KG1 (cell line): ENCODE results near the gene HHATL.

Experiments used
- DNase-seq: peaks from one replicate; lab custom pipeline; 2025; lab: John Stamatoyannopoulos, UW

HHATL gene

DNA sequence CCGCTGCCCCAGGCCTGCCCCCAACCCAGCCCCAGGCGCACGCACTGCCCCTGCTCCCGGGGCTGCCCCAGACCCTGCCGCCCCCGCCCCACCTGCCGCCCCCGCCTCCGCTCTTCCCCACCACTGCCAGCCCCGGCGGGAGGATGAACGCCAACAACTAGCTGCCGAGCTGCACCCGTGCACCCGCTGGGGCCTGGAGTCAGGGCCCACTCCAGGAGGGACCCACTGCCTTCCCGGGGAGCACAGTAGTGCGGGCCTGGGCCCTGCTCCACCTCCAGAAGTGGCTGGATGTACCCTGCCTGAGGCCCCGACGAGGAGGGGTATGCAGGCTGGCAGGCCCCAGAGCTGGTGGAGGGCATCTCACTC is 38.2 kb downstream of the HHATL start:
- DNase-seq, result no peak

DNA sequence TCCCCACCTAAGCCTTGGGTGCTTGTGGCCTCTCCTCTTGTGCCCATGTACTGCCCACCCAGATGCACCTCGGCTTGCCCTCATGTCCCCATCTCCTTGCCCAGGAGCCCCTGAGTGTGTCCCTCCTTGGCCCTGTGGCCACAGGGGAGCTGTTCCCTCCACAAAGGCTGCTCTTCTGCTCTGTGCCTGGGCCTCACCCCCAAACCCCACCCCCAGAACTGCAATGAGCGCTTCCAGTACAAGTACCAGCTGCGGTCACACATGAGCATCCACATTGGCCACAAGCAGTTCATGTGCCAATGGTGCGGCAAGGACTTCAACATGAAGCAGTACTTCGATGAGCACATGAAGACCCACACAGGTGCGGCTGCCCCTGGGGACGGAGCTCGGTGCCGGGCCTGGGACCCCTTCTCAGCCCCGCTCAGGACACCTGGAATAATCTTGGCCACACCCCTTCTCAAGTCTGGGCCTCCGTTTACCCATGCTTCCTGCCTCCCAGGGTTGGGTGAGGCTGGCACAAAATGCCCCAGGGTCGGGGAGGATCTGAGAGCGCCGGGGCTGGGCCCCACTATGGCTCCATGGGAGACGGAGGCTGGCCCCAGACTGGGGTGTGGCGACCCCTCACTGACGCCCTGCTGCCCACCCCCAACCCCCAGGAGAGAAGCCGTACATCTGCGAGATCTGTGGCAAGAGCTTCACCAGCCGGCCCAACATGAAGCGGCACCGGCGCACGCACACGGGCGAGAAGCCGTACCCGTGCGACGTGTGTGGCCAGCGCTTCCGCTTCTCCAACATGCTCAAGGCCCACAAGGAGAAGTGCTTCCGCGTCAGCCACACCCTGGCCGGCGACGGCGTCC is 38.8 kb downstream of the HHATL start:
- DNase-seq, result no peak

DNA sequence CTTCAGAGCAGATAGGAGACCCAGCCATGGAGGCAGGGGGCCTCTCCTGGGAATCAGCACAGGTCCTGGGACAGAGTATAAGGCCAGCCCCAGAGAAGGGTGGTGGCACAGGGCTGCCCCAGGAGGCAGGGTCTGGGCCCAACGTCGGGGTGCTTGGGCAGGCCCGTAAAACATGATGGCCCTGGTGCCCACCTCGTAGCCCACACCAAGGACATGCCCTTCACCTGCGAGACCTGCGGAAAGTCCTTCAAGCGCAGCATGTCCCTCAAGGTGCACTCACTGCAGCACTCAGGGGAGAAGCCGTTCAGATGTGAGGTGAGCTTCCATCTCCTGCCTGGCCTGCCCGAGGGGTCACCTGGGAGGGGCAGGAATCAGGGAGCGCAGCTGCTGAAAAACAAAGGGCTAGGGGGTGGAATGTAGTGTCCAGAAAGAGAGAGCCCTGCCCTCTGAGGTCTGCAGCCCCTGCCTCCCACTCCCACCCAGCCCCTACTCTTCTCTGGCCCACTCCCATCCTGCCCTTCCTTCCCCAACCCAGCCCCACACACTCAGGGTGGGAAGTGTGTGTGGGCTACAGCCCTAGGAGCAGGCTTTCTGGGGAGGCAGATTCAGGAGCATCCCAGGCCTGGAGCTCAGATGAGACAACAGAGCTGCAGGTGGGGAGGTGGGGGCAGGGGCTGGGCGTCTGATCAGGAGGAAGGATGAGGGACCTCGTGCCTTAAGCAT is 39.6 kb downstream of the HHATL start:
- no peak for DNase-seq

DNA sequence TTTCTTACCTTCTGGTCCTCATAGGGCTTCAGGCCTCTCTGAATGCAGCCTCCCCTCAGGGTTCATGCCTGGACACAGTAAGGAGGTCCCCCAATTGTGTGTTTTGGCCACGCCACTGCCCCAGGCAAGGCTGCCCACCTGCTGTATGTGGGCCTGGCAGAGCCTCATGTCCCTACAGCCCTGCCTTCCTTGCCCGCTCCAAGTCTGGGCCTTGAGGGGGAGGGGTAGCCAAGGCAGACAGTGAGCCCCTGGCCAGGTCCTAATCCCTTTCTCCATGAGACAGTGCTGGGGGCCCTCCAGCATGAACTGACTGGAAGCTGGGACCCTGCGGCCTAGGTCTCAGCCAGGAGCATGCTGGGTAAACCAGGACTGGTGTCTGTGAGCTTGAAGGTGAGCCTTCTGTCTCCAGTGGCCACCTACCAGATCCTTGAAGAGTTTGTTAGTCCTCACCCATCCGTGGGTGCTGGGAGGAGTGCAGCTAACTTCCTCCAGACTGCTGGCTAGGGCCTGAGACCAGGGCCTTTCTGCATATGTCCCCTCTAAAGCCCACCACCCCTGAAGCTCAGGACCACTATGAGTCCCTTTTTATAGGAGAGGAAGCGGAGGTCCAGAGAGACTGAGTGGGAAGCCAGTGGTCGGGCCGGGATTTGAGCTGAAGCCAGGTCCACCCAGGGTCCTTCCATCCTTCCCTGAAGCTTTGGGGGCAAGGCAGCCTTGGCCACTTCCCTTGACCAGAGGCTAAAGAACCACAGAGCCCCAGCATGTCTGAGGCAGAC is 40.4 kb downstream of the HHATL start:
- no peak for DNase-seq

DNA sequence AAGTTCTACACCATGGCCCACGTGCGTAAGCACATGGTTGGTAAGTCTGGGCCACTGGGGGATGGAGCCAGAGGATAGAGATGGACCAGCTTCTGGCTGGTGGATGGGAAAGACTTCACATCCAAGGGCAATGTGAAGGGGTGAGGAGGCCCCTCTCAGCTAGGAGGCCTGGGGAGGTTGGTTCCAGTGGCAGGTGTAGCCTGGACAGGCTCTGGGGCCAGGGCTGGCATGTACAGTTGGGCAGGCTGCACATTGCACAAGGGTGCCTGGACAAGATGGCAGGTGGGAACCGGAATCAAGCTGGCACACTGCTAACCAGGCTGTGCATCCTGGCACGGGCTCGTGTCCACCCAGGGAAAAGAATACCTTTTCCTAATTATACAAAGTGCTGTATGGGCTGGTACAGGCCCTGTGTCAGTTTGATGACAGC is 41.0 kb downstream of the HHATL start:
- DNase-seq, result no peak

DNA sequence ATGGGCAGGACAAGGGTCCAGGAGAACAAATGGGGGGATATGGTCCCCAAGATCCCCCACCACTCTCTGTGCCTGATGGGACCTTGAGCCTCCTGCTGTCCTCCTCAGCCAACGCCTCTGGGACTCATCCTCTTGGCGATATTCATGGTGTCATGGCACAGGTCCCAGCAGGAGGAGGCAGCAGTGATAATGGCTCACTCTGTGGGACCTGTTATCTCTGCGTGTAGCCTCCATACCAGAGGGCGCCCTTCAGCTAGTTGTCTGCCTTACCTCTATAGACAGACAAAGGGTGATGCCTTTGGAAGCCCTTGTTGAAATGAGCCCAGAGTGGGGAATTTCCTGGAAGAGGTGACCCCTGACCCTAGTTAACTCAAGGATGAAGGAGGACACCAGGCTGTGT is 41.7 kb downstream of the HHATL start:
- DNase-seq, result no peak

DNA sequence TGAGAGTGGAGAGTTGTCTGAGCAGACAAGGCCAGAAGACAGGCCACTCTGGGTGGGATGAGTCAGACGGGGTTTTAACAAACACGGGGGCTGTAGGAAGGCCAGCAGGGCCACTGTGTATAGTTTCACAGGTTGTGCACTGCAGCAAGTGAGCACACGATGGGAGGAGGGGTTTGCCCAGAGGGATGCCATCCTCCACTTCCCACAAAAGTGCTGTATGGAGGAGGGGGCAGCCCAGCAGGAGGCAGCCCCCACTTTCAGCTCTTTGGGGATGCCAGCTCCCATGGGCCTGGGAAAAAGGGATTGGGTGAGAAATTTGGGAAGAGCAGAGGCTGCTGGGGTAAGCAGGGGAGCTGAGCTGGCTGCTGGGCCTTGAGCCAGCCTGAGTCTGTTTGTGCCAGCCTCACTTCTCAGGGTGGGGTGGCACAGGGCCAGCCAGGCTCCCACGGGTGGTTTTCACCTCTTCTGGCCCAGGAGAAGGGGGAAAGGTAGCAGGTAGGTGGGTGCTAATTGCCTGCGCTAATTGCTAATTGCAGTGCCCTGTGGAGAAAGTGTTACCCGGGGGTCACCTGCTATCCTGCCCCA is 42.4 kb downstream of the HHATL start:
- no peak for DNase-seq

DNA sequence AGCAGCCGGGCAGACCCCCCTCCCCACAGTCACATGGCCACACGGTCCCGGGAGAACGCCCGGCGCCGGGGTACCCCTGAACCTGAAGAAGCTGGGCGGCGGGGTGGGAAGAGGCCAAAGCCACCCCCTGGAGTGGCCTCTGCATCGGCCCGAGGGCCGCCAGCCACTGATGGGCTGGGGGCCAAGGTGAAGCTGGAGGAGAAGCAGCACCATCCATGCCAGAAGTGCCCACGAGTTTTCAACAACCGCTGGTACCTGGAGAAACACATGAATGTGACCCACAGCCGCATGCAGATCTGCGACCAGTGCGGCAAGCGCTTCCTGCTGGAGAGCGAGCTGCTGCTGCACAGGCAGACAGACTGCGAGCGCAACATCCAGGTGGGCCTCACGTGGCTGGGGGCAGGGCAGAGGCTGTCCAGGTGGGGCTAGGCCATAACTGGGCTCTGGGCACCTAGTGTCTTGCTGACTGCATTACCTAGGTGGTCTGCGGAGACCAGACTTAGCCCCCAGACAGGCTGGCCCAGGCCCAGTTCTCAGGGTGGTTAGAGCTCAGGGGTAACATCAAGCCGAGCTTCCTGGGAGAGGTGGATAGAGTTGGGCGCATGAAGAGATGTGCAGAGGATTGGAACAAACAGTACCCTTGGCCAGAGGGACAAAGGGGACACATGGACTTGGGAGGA is 43.0 kb downstream of the HHATL start:
- DNase-seq, result no peak

DNA sequence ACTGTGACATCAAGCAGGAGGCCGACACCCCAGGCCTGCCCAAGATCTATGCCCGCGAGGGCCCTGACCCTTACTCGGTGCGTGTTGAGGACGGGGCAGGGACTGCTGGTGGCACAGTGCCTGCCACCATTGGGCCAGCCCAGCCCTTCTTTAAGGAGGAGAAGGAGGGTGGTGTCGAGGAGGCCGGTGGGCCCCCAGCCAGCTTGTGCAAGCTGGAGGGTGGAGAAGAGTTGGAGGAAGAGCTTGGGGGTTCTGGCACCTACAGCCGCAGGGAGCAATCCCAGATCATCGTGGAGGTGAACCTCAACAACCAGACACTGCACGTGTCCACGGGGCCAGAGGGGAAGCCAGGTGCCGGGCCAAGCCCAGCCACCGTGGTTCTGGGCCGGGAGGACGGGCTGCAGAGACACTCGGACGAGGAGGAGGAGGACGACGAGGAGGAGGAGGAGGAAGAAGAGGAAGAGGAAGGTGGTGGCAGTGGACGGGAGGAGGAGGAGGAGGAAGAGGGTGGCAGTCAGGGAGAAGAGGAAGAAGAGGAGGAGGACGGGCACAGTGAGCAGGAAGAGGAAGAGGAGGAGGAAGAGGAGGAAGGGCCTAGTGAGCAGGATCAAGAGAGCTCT is 43.7 kb downstream of the HHATL start:
- no peak for DNase-seq

DNA sequence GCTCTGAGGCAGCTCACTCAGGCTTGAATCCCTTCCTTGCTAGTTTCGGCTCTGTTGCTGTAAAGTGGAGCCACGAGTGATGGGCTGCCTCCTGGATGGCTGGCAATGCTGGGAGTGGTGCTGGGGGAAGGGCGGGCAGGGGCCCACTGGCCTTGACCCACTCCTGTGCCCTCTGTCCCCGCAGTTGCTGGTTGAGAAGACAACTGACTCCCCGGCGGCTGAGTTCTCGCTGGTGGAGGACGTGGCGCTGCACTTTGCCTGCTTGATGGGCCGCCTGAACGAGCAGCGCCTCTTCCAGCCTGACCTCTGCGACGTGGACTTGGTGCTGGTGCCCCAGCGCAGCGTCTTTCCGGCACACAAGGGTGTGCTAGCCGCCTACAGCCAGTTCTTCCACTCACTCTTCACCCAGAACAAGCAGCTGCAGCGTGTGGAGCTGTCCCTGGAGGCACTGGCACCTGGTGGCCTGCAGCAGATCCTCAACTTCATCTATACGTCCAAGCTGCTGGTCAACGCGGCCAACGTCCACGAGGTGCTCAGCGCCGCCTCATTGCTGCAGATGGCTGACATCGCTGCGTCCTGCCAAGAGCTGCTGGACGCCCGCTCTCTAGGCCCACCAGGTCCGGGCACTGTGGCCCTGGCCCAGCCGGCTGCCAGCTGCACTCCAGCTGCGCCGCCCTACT is 44.4 kb downstream of the HHATL start:
- DNase-seq, result no peak

DNA sequence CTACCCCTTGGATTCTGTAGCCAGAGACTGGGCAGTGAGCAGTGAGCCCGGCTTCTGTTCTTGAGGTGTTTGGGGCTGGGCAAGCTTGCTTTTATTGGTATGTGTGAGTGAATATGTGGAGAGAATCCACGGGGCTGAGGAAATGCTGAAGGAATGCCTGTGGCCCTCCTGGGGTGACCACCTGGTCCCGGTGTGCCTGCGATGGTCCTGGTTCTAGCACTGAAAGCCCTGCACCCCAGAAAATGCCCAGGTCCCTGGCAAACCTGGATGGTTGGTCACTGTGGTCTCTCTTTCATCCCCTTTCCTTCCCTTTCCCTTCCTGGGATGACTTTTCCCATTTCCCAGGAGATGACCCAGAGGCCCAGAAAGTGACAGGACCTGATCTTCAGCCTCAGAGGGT is 44.9 kb downstream of the HHATL start:
- no peak for DNase-seq

DNA sequence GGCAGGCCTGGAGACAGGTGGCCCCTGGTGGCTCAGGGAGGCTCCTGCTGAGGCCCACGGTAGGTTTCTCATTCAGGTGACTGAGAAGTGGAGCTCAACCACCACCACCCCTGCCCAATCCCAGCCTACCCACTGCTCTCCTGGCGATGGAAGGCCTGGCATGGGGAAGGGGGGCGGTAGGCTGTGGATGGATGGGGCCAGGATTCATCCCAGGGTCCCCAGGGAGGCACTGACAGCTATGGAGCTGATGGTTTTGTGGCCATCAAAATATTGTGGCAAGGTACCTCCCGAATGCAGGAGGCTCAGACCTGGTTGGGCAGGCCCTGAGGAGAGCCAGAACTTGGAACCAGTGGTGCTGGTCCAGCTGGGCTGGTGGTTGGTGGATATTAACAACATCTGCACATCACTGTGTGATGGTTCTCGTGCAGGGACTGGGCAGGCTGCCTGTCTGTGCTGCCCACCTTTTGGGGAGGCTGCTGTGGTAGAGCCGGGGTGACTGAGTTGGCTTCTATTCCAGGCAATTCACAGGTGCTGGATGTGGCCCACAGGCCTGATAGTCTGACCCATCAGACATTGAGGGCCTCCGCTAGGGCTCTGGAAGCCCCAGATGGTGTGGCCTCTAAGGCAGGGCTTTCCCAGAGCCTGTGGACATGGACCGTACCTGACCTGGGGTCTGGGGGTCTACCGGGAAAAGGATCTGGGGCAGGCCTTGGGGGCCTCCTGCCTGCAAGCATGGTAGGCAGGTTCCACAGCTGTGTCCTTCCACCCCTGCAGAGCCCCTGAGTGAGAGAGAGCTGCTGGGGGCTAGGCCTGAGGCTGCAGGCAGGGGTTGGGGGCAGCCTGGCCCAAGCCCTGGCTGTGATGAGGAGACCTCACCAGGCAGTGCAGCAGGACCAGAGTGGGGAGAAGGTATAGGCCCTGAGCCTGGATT is 45.7 kb downstream of the HHATL start:
- no peak for DNase-seq

DNA sequence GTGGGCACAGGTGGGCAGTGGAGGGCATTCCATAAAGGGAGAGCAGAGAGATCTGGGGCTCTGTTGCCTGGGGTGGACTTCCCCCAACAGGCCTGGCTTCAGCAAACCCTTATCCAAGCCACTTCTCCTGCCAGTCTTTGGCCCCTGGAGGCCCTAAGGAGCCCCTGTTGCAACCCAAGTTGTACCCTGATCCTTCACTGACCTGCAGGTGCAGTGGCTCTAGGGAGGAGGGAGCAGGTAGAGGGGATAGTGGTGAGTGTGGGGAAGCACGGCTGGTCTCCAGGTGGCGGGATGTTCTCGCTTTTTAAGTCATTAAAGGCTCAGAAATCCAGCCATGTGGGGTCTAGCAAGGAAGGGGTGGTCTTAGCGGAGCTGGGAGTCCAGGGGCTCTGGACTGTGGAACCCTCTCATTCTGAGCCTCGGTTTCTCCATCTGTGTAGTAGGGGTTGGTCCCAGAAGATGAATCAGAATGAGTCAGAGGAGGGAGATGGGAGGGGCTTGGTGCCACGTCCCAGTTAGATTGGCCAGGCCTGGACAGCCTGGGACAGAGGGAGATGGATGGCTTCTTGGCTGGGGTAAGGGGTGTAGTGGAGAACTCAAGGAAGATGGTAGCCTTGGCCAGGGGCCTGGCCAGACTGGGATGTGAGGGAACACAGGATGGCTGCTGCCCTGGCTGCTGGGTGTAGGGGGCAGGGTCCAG is 46.5 kb downstream of the HHATL start:
- no peak for DNase-seq

DNA sequence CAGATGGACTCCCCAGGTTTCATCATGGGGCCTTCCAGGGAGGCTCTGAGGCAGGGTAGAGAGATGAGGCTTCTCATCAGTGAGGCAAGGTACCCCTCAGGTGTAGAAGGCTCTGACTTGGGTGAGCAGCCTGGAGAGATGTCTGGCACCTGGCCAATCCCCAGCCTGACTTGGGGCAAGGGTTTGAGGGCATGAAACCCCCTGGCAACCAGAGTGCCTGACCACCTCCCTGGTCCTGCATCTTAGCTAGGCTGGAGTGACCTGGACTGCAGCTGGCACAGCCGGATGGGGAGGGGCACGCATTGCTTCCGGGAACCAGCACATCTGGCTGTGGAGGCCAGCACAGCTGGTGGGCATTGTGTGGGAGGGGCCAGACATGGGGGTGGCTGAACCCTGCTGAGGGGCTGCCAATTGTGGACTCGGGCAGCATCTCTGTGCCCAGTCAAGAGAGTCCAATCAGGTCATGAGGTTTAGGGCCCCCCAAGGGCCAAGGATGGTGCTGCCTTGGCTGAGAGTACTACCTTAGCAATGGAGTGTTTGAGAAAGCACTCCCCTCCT is 47.2 kb downstream of the HHATL start:
- DNase-seq, result no peak

DNA sequence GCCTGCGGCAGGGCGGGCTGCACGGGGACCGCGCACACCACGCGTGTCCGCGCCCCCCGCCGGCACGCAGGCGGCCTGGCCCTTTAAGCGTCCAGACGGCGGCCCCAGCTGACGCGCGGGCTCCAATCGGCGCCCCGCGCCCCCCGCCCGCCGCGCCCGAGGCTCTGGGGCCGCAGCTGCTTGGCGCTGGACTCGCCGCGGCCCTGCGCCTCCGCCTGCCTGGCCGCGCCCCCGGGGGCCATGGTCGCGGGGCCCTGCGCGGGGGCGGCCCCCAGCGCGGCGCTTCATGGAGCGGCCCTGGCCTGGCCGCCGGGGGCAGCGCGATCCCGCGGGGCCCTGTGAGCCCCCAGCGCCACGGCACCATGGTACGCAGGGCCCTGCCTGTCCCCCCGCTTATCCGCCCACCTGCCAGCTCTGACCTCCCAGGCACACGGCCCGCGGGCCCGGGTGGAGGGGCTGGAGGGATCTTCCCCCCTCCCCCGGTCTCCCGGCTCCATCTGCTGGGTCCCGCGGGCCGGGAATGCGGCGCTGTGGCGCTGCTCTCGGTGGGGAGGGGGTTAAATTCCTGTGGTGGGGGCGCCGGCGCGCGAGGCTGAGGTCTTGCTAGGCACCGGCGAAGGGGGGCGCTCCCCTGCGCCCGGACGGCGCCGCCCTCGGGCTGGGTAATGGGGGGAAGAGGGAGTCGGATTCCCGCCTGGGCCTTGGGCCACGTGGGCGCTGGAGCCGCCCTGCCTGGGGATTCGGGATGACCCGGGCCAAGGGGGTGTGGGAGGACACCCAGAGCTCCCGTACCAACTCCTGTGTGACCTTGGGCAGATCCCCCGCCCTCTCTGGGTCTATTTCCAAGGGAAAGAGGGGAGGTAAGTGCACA is 48.0 kb downstream of the HHATL start:
- DNase-seq, result no peak

DNA sequence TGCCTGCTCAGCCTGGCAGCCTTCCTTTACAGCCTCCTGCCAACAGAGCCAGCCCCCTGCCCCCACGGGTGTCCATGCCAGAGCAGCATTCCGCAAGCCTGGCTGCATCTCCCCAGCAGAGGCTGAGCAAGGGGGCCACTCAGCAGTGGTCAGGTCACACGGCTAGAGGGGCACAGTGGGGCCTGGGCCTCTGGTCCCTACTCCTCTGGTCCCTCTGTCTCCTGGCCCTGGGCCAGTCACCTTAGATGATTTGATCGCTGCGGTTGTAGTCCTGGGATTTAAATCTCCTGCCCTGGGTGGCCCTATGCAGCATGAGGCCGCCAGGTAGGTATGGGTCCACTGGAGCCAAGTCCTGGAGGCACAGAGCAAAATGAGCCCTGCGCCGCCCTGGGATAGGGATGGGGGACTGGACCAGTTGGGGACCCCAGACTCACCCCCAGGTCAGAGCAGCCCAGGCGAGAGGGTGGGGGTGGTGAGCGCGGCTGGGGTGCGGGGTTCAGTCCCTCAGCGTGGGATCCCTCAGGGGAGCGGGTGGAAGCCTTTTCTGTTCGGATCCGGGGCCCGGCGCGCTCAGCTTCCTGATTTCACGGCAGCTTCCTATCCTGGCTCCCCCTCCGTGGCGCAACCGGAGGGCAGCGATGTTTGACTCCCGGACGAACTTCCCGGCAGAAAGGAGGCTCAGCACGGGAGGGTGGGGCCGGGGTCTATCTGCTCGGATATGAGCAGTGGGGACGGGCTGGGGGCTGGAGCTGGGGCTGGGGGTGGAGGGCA is 48.9 kb downstream of the HHATL start, which contains the start of gene ZBTB47:
ZBTB47 (plus strand) TSS at position 138 of the 771 bp plus-strand sequence. CDS start 4,659 bp downstream, outside the sequence.
- DNase-seq, result peak; percentile 32

DNA sequence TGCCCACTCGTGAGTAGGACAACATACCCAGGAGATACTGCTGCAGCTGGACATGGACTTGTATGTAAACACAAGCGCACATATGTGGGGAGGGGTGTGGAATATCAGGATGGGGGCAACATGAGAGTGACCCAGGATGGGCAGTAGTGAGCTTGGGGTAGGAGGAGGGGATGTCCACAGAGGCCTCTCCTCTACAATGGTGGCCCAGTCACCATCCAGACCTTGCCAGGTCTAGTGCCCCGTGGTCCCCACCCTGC is 49.4 kb downstream of the HHATL start:
- DNase-seq, result no peak
